Panc1 (cell line): ENCODE measurements around the gene TMEM117. TPM values are rescaled to one million over a fixed set of nuclear protein-coding genes. Genes with fewer than 3 reads are reported as not detected.

Source experiments
- ATAC-seq: fragments of 200-7000 bp; cut with Tn5 transposase; 2 replicates; pipeline ENCODE4 v1.9.1; 2020; ENCODE audit warnings: mild to moderate bottlenecking, moderate library complexity
- BruUV-seq: library from RNA; stranded (reverse); fragments of 400-500 nt; replicated peaks from 2 replicates; lab custom pipeline; 2021; lab: Mats Ljungman, UMichigan
- CTCF ChIA-PET: fragments of 300-600 bp; sonication (Branson Sonifier 250); formaldehyde crosslinking; loops from one replicate; lab custom pipeline; 2022; ENCODE audit warnings: antibody characterized with exemption; lab: Charles Lee
- POLR2A ChIA-PET: fragments of 300-600 bp; sonication (Branson Sonifier 250); formaldehyde crosslinking; loops from one replicate; lab custom pipeline; 2022; ENCODE audit warnings: antibody characterized with exemption; lab: Charles Lee
- DNase-seq: peaks from one replicate; pipeline ENCODE4 v3.0.0-alpha.2; 2010; ENCODE audit warnings: low read depth, low spot score
- H3K27ac ChIP-seq: 2 replicates; pipeline ENCODE4 v1.5.1; 2011; ENCODE audit warnings: mild to moderate bottlenecking, low read length, inconsistent platforms
- H3K27me3 ChIP-seq: fragments of 200-500 bp; sonication (Bioruptor generic); 2 replicates; pipeline ENCODE4 v1.6.0; 2014; ENCODE audit warnings: low read length, inconsistent platforms; ENCODE audit not compliant: control insufficient read depth, insufficient read depth
- H3K36me3 ChIP-seq: fragments of 200-500 bp; sonication (Bioruptor generic); 2 replicates; pipeline ENCODE4 v1.5.1; 2014; ENCODE audit warnings: inconsistent platforms, mild to moderate bottlenecking, low read length, moderate library complexity; ENCODE audit not compliant: control insufficient read depth, insufficient read depth
- H3K4me1 ChIP-seq: 2 replicates; pipeline ENCODE4 v1.5.1; 2011; ENCODE audit warnings: inconsistent platforms, mild to moderate bottlenecking, low read length, moderate library complexity; ENCODE audit not compliant: control insufficient read depth, insufficient read depth
- H3K4me3 ChIP-seq, 2 experiments: 2 replicates each; pipeline ENCODE4 v1.5.1; 2011 to 2012; ENCODE audit warnings: low read depth in 2 of 2, low read length in 2 of 2, mild to moderate bottlenecking in 2 of 2, inconsistent platforms in 1 of 2, moderate library complexity in 1 of 2
- H3K9me3 ChIP-seq: fragments of 200-500 bp; sonication (Bioruptor generic); 2 replicates; pipeline ENCODE4 v1.5.1; 2014; ENCODE audit warnings: low read depth, mild to moderate bottlenecking, inconsistent platforms, low read length, moderate library complexity; ENCODE audit not compliant: control insufficient read depth, insufficient read depth
- POLR2AphosphoS5 ChIP-seq: IDR thresholded peaks from 2 replicates; pipeline ENCODE4 v1.6.1; 2012; ENCODE audit warnings: mild to moderate bottlenecking, low read depth, low read length, moderate library complexity
- SIN3A ChIP-seq: IDR thresholded peaks from 2 replicates; pipeline ENCODE4 v1.6.1; 2012; ENCODE audit warnings: low read depth, mild to moderate bottlenecking, low read length, moderate library complexity, borderline replicate concordance; ENCODE audit not compliant: insufficient read depth
- TCF7L2 ChIP-seq: IDR thresholded peaks from 2 replicates; pipeline ENCODE4 v1.6.1; 2011; ENCODE audit warnings: mild to moderate bottlenecking, low read depth, low read length, inconsistent platforms
- in situ Hi-C: cut with HindIII; loops from 2 replicates; pipeline ENCODE4 v1.10.0; 2016; ENCODE audit warnings: low sequenced_read_pairs, low pct_unique_long_range_greater_than_20kb
- intact Hi-C: fragments of 100-400 bp; cut with micrococcal nuclease; formaldehyde crosslinking; loops from one replicate; pipeline ENCODE4 v1.10.0; 2022; ENCODE audit not compliant: unreplicated experiment
- total RNA-seq: library from RNA; stranded (reverse); gene quantifications from one replicate; pipeline ENCODE4 v1.2.1, GENCODE V29; 2021; ENCODE audit not compliant: unreplicated experiment
- TF ChIP-seq, protein P1 (sequence below), 2 experiments: IDR thresholded peaks; 2 replicates each; pipeline ENCODE4 v1.6.1; 2011 to 2012; ENCODE audit warnings: low read depth in 2 of 2, control low read depth in 1 of 2, low read length in 1 of 2, mild to moderate bottlenecking in 1 of 2, moderate library complexity in 1 of 2; ENCODE audit not compliant: insufficient read depth in 1 of 2

TMEM117 gene
- total RNA-seq, 1 experiment from 2014 or later = 5.5 TPM

DNA sequence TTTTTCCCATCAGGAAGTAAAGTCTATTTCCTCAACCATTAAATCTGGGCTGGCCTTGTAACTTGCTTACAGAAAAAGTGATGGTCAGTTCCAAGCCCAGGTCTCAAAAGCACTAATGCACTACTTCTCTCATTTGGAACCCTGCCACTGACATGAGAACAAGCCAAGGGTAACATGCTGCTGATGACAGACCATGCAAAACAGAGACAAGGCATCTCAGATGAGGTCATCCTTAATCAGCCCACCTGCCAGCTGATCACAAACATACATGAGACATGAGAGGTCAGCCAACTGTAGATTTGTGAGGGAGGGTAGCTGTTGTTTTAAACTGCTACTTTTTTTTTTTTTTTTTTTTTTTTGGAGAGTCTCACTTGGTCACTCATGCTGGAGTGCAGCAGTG, 45.9 kb upstream of the TMEM117 start:
- H3K4me1 ChIP-seq = no peaks in the 10 kb centered on the region
- no TSS peak for BruUV-seq
- ChIA-PET CTCF (no interaction called here), POLR2A (no interaction called here)
- TF ChIP-seq, protein P1, sequence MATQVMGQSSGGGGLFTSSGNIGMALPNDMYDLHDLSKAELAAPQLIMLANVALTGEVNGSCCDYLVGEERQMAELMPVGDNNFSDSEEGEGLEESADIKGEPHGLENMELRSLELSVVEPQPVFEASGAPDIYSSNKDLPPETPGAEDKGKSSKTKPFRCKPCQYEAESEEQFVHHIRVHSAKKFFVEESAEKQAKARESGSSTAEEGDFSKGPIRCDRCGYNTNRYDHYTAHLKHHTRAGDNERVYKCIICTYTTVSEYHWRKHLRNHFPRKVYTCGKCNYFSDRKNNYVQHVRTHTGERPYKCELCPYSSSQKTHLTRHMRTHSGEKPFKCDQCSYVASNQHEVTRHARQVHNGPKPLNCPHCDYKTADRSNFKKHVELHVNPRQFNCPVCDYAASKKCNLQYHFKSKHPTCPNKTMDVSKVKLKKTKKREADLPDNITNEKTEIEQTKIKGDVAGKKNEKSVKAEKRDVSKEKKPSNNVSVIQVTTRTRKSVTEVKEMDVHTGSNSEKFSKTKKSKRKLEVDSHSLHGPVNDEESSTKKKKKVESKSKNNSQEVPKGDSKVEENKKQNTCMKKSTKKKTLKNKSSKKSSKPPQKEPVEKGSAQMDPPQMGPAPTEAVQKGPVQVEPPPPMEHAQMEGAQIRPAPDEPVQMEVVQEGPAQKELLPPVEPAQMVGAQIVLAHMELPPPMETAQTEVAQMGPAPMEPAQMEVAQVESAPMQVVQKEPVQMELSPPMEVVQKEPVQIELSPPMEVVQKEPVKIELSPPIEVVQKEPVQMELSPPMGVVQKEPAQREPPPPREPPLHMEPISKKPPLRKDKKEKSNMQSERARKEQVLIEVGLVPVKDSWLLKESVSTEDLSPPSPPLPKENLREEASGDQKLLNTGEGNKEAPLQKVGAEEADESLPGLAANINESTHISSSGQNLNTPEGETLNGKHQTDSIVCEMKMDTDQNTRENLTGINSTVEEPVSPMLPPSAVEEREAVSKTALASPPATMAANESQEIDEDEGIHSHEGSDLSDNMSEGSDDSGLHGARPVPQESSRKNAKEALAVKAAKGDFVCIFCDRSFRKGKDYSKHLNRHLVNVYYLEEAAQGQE (IDR thresholded peaks at IDR 0.05; ENCODE audit: insufficient read depth in 1 of 2, low read depth in 2 of 2, low read length in 1 of 2) = no peak
- no peak overlapping the region for H3K4me3 ChIP-seq
- ATAC-seq = no peak
- intact Hi-C loops = no loop called here
- H3K27me3 ChIP-seq = no peaks in the 10 kb centered on the region
- no peaks in the 10 kb centered on the region; the same call in 1 of the 2 replicates for H3K36me3 ChIP-seq
- in situ Hi-C loops = no loop called here
- H3K27ac ChIP-seq = no peak overlapping the region
- no peaks in the 10 kb centered on the region for H3K9me3 ChIP-seq
- no peak for DNase-seq

DNA sequence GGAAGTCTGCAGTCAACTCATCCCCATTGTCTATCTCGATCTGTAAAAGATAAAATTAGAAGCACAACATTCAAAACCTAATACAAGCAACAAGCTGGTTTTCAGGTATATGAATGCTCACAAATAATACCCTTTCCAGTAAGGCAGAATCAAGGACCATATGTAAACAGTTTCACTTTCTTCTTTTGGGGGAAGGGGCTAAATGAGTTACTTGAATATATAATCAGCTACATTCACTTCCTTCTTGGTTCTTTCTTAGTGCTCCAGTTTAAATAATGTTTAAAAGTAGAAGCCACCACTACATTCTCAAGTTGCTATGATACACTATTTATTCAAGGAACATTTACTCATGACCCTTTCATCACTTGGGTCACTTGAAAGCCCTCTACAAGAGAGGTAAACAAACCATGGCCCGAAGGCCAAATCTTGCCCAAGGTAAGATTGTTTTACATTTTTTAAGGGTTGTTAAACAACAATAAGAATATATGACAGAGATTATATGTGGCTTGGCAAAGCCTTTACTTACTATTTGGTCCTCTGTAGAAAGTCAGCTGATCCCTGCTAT, 40.1 kb upstream of the TMEM117 start:
- Histone ChIP-seq H3K9me3 (no peaks in the 10 kb centered on the region), H3K4me1 (no peaks in the 10 kb centered on the region; the same call in 1 of the 2 replicates), H3K36me3 (peaks cover 47% of the 10 kb centered on the region), H3K27ac (no peak overlapping the region), H3K4me3 (no peak overlapping the region), H3K27me3 (no peaks in the 10 kb centered on the region)
- TF ChIP-seq, protein P1 (IDR thresholded peaks at IDR 0.05; ENCODE audit: insufficient read depth in 1 of 2, low read depth in 2 of 2, low read length in 1 of 2) = no peak
- TF ChIP-seq SIN3A (no peak), POLR2AphosphoS5 (no peak), TCF7L2 (peak; percentile 72; the same call in 1 of the 2 replicates)
- no TSS peak for BruUV-seq
- in situ Hi-C loops = no loop called here
- ChIA-PET CTCF (no interaction called here), POLR2A (interaction anchor here (0.8 kb wide), 1 partner anchor 9 kb away, joined by 3 read pairs; no protein-coding TSS in a partner anchor)
- ATAC-seq (no peak), DNase-seq (no peak)
- intact Hi-C loops = no loop called here
